HG02970 (cell line): ENCODE data around the gene ZBTB22.
"Not testable (repeated sequence)": the region's sequence is repeated elsewhere in the genome, so short reads cannot be mapped to it uniquely, and the experiment has no call there.

Source experiments
- ATAC-seq: cut with Tn5 transposase; IDR thresholded peaks from one replicate; pipeline ENCODE4 v1.9.1; 2021; ENCODE audit warnings: mild to moderate bottlenecking, moderate library complexity, moderate number of reproducible peaks; ENCODE audit not compliant: unreplicated experiment, low FRiP score

Gene ZBTB22

DNA sequence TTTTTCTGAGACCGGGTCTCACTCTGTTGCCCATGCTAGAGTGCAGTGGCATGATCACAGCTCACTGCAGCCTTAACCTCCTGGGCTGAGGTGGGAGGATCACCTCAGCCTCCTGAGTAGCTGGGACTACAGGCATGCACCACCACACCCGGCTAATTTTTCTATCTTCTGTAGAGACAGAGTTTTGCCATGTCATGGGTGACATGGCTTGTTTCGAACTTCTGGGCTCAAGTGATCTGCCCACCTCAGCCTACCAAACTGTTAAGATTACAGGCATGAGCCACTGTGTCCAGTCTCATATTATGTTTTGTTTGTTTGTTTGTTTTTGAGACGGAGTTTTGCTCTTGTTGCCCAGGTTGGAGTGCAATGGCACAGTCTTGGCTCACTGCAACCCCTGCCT, 32.3 kb downstream of the ZBTB22 start:
- ATAC-seq: not testable (repeated sequence)

DNA sequence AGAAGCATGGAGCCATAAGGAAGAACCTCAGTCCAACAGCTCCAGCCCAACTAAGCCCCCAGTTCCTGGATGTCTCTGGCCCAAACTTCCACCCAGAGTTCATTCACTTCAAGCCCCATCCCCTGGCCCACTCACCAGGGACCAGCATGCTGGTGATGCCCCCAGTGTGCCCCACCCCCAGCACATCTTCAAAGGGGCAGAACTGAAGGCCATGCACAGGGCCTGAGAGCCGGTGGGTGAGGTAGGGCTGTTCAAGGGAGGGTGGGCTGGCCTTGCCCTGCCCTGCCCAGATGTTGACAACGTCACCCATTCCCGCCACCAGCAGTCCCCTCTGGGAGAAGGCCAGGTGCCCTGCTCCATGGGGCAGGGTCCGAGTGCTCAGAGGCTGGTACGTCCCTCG, 37.0 kb downstream of the ZBTB22 start:
- ATAC-seq: no peak

DNA sequence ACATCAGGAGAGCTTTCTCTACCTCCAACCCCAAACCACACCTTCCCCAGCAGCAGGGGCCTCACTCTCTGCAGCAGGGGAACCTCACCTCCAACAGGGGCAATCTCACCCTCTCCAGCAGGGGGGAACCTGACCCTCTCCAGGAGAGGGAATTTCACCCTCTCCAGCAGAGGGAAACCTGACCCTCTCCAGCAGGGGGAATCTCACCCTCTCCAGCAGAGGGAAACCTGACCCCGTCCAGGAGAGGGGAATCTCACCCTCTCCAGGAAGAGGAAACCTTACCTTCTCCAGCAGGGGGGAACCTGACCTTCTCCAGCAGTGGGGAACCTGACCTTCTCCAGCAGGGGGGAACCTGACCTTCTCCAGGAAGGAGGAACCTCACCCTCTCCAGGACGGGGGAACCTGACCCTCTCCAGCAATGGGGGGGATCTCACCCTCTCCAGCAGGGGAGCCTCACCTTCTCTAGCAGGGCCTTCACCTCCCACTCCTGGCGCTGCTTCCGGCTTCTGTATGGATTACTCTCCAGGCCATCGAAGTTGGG, 37.5 kb downstream of the ZBTB22 start:
- ATAC-seq: no peak

DNA sequence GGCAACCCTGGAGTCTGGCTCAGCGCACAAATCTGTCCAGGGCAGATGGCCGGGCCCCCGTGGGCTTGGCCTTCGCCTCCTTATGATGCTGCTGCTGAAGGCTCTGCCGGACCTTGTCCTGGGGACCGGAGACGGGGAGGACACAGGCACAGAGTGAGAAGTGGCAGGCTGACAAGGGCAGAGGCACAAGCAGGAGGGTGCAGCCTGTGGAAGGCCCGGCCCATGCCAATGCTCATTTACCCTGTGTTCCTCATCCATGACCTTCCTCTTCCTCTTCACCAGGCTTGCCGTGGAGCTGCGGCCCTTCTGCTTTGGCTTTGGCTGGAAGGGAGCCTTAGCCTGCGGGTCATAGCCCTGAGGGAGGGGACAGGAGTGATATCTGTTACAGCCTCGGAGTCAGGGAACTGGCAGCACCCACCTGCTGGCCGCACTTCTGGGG, 38.3 kb downstream of the ZBTB22 start:
- ATAC-seq: no peak

DNA sequence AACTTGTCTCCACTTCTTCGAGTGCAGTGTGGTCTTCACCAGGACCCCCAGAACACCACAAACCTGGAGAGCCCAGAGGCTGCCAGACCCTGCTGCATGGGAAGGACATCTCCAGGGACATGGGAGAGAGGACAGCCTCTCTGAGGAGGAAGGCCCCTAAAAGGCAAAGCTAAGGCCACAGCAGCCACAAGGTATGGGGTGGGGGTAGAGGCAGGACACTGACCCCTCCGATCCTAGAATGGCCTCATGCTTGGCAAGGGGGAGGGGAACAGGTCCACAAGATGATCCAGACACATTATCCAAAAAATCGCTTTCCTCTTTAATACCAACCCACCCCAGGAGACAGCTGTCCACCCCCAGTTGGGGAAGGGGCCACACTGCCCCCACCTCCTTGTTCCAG, 38.7 kb downstream of the ZBTB22 start:
- ATAC-seq: no peak

DNA sequence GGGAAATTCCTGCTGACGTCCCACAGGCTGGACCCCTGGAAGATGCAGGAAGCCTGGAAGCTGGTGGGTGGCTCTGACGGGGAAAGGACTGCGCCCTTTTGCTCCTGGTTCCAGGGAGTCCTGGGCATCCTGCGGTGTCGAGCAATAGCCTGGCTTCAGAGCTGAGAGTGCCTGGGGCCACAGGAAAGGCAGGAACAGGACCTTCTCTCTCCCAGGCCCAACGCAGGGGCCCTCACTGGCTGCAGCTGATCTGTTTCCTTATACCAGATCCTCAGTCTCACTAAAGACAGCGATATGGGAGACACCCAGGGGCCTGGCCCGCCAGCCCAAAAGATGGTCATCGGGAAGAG, 39.2 kb downstream of the ZBTB22 start:
- ATAC-seq: no peak

DNA sequence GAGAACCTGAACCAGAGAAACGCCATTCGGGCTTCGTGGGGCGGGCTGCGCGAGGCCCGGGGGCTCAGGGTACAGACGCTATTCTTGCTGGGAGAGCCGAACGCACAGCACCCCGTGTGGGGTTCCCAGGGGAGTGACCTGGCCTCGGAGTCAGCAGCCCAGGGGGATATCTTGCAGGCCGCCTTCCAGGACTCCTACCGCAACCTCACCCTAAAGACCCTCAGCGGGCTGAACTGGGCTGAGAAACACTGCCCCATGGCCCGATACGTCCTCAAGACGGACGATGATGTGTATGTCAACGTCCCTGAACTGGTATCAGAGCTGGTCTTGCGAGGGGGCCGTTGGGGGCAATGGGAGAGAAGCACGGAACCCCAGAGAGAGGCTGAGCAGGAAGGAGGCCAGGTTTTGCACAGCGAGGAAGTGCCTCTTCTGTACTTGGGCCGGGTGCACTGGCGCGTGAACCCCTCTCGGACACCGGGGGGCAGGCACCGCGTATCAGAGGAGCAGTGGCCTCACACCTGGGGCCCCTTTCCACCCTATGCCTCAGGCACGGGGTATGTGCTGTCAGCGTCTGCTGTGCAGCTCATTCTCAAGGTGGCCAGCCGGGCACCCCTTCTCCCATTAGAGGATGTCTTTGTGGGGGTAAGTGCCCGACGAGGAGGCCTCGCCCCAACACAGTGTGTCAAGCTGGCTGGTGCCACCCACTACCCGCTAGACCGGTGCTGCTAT, 39.7 kb downstream of the ZBTB22 start:
- ATAC-seq: peak; percentile 8

DNA sequence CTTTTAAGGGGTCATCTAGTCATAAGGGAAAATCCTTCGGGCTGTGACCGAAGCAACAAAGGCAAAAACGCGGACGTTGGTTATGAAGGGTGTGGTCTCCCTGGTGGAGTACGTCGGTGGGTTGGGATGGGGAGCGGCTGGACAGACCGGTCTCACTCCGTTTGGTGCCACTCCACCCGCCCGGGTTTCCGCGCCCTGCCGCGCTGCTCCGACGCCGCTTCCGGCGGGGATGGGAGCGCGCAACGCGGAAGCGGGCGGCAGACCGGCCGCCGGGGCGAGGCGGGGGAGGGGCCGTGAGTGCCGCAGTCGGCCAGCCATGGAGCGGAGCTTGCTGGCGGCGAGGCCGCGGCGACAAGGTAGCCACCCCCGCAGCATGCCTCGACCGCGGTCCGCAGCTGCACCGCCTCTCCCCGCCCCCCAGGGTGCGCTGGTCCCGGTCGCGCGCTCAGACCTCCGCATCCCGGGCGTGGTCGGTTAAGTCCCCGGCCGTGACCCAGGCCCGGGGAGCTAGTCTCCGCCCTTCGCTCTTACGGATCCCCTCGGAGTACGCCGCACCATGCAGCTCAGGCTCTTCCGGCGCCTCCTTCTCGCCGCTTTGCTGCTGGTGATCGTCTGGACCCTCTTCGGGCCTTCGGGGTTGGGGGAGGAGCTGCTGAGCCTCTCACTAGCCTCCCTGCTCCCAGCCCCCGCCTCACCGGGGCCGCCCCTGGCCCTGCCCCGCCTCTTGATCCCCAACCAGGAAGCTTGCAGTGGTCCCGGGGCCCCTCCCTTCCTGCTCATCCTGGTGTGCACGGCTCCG, 40.5 kb downstream of the ZBTB22 start, which contains the start of gene B3GALT4:
TSS of gene B3GALT4 (plus strand) at position 260 of the 799 bp plus-strand sequence. CDS start at position 557, 297 bp downstream.
- peak; percentile 50 for ATAC-seq

DNA sequence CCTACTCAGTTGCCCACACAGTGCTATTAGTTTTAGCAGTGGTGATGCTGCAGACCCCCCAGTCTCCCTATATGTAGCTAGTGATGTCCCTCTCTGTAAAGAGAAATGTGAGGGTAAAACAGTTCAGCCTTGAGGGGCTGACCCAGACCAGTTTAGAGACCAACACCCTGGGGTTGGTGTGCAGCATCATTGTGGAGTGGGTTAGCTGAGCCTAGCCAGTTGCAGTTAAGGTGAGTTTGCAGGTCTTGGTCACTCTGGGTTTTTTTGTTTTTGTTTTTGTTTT, 41.0 kb downstream of the ZBTB22 start:
- no peak for ATAC-seq

DNA sequence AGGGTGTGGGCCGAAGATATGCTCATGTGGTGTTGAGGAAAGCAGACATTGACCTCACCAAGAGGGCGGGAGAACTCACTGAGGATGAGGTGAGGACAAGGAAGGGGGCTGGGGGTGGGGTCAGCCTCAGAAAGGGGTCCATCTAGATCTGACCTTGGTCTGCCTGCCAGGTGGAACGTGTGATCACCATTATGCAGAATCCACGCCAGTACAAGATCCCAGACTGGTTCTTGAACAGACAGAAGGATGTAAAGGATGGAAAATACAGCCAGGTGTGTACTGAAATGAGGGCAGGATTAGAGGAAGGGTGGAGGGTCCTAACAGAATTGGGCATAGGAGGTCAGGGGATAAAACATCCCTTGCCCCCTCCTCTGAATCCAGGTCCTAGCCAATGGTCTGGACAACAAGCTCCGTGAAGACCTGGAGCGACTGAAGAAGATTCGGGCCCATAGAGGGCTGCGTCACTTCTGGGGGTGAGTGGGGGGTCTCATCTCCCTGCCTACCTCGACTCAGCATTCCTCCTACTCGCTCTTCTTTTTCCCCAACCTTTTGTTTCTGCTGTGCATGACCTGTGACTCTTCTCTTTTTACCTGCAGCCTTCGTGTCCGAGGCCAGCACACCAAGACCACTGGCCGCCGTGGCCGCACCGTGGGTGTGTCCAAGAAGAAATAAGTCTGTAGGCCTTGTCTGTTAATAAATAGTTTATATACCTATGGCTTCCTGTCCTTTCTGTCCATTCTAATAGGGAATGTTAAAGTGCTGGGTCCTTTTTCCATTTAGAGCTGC, 41.6 kb downstream of the ZBTB22 start:
- not testable (repeated sequence) for ATAC-seq

DNA sequence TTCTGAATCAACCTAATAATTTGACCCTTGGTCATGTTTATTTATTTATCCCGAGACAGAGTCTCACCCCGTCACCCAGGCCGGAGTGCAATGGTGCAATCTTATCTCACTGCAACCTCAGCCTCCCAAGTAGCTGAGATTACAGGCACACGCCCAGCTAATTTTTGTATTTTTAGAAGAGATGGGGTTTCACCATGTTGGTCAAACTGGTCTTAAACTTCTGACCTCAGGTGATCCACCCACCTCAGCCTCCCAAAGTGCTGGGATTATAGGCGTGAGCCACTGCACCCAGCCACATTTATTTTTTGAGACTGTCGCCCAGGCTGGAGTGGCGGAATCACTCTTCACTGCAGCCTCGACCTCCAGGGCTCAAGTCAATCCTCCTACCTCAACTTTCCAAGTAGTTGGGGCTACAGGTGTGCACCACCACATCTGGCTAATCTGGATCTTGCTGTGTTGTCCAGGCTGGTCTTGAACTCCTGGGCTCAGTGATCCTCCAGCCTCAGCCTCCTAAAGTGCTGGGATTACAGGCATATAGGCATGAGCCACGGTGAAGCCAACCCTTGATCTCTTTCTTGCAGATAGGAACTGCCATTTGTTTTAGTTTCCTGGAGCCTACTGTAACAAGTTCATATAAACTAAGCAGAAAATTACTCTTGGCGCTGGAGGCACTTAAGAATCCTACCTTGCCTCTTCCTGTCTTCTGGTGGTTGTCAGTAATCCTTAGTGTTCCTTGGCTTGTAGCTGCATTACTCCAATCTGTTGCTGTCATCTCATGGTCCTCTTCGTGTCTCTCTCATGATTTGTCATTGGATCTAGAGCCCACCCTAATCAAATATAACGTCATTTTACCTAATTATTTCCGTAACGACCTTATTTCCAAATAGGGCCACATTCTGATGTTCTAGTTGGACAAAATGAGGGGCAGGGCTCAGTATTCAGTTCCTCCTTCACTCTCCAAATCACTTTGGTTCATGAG, 43.3 kb downstream of the ZBTB22 start:
- ATAC-seq: no peak

DNA sequence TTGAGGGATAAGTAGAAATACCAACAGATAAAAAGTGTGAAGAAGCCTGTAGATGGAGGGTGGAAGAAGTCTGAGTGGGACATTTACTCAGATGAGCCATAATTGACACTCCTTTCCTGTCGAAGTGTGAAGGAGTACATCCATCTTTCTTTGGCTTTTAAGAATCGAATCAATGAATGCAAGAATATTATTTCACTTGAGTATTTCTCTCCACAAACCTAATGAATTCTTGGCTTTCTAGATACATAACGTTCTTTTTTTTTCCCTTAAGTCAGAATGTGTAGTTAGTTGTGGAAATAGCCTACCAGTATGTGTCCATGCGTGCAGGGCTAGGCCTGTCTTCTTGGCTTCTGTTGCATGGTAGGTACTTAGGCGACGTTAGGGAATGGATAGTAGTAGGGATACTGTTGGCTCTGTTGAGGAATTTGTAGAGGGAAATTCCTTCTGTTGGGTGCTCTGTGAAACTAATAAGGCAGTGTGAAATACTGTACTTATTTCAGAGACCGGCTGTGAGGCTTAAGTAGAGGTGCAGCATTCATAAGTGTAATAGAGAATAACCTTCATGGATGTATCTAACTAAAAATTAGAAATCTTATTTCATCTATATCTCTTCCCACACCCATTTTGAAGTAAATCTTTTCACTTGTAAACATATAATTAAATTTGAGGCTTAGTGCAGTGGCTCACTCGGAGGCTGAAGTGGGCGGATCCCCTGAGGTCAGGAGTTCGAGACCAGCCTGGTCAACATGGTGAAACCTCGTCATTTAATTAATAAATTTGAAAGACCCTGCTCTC, 44.2 kb downstream of the ZBTB22 start:
- ATAC-seq: no peak

DNA sequence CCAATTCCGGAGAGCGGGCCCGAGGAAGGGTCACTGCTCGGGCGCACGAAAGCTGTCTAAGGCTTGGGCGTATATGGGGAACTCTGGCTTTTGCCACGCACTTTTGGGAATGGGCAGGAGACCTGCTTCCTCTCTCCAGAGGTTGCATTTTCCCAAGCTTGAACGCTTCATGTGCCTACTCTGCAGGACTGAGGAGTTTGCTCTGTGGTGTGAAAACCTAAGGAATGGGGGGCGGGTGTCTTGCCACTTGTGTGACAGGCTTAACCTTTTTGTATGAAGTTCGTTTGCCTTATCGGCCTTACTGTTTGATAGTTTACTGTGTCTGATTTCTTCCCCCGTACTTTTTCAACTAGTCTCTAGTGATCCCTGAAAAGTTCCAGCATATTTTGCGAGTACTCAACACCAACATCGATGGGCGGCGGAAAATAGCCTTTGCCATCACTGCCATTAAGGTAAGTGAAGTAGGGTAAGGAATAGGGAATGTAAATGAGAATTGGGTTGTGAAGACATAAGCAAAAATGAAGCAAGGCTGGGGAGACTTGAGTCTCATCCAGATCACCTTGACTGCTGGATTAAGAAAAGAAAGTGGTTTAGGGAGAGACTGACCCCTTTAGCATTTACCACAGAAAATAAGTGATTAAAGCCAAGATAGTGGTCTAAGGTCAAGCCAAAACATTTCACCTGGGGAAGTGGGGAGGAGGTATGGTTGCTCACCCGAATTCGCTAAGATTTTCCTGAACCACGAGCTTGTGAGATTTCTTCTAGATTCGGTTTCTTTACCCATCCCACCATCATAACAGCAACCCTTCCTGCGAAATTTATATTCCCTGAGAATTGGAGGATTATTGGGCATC, 45.0 kb downstream of the ZBTB22 start:
- ATAC-seq: no peak

DNA sequence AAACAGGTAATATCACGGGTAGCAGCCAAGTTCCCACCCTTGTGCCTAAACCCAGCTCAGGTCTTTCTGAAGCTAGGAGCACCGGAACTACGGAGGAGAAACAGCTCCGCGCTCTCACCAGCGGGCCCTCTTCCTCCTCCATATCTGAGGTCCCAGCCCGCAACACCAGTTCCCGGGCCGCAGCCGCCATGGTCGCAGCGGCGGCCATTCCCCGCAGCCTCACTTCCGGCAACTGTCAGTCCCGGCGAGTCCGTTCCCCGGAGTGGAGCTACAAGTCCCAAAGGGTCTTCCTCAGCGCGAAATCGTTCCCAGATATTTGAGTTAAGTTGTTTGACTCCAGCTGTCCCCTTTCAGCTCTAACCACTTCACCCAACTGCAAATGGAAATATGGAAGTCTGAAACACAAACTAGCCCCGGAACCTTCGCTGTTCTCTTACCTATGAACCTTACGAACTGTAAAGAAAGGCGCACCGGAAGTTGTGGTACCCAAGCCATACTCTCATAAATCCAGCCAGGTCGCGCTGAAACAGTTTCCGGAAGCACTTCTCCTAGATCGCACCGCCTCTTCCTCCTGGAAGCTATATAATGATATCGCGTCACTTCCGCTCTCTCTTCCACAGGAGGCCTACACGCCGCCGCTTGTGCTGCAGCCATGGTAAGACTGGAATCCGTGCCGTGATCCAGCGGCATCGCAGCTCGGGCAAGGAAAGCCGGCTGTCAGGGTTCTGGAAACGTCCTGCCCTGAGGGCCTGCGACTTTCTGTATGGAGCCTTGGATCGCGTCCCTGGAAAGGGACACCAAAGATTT, 45.9 kb downstream of the ZBTB22 start, which contains the start of the genes RPS18 and VPS52:
TSS of gene RPS18 (plus strand) at position 608 of the 807 bp plus-strand sequence. CDS start at position 653, 45 bp downstream.
TSS of gene VPS52 (minus strand) at position 409 of the 807 bp plus-strand sequence. CDS start at position 208, 201 bp downstream.
- ATAC-seq: peak; percentile 87

DNA sequence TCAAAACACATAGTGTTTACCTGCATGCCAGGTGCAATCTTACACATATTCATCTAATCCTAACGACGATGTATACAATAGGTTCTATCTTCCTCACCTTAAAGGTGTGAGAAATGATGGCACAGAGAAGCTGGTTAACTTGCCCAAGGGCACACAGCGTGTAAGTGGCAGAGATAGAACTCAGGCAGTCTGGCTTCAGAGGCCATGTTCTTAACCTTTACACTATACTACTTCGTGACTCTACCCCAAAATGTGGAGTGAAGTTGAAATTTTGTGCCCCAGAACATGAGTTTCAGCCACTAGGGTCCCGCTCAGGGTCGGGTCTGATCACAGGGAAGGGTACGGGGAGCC, 46.5 kb downstream of the ZBTB22 start:
- ATAC-seq: no peak
